ENCODE results near the gene USP46. TPM values are rescaled to one million over a fixed set of nuclear protein-coding genes. Genes with fewer than 3 reads are reported as not detected.

The USP46 gene
- total RNA-seq, 1 experiment from 2014 or later = 48.1 TPM

- TF ChIP-seq SMAD3 (CRISPR knock-in tag; IDR thresholded peaks at IDR 0.05; ENCODE audit: borderline replicate concordance) (no peak), USF2 (CRISPR knock-in tag; IDR thresholded peaks at IDR 0.05) (no peak), KAT7 (CRISPR knock-in tag; IDR thresholded peaks at IDR 0.05; ENCODE audit: borderline replicate concordance) (no peak)
These were observed 85.1 kb downstream of the USP46 start (continued) for GRCh38 chr4:52574036-52574435.

GRCh38 chr4:52573551-52573950 is 85.5 kb downstream of the USP46 start:
- Mint-ChIP-seq H3K9me3 (peaks cover 8% of the 10 kb centered on the region; the same call in 1 of the 2 replicates), H3K4me1 (peaks cover 26% of the 10 kb centered on the region), H3K27ac (no peak overlapping the region), H3K27me3 (ENCODE audit: low read depth) (no peaks in the 10 kb centered on the region), H3K4me3 (no peak overlapping the region), H3K36me3 (0 out of 2 replicates have a peak, but pooled peaks cover 2% of the 10 kb centered on the region)
- ChIA-PET POLR2A (no interaction called here), CTCF (interaction anchor here (1.1 kb wide), 1 partner anchor 14 kb away, joined by 3 read pairs; no protein-coding TSS in a partner anchor)
- ATAC-seq (no peak), DNase-seq (ENCODE audit: low spot score) (no peak)
- TF ChIP-seq MYBL2 (CRISPR knock-in tag; IDR thresholded peaks at IDR 0.05) = no peak
- no peak for TF ChIP-seq AFF4 (CRISPR knock-in tag; IDR thresholded peaks at IDR 0.05; ENCODE audit: borderline replicate concordance)
- no peak for TF ChIP-seq CREB1 (CRISPR knock-in tag; IDR thresholded peaks at IDR 0.05)
- no peak for TF ChIP-seq NR2C2 (CRISPR knock-in tag; IDR thresholded peaks at IDR 0.05)
- TF ChIP-seq ATF6 (CRISPR knock-in tag; IDR thresholded peaks at IDR 0.05) = no peak
- TF ChIP-seq NR1H2 (CRISPR knock-in tag; IDR thresholded peaks at IDR 0.05) = no peak
- TF ChIP-seq GTF2I (CRISPR knock-in tag; conservative IDR thresholded peaks at IDR 0.05) = no peak
- TF ChIP-seq ESRRA (CRISPR knock-in tag; IDR thresholded peaks at IDR 0.05; ENCODE audit: borderline replicate concordance) = no peak
- TF ChIP-seq HMGXB4 (CRISPR knock-in tag; IDR thresholded peaks at IDR 0.05) = no peak
- TF ChIP-seq STAT6 (CRISPR knock-in tag; conservative IDR thresholded peaks at IDR 0.05; ENCODE audit: low read depth) = no peak
